ENCODE measurements around the gene RTBDN.

DNA sequence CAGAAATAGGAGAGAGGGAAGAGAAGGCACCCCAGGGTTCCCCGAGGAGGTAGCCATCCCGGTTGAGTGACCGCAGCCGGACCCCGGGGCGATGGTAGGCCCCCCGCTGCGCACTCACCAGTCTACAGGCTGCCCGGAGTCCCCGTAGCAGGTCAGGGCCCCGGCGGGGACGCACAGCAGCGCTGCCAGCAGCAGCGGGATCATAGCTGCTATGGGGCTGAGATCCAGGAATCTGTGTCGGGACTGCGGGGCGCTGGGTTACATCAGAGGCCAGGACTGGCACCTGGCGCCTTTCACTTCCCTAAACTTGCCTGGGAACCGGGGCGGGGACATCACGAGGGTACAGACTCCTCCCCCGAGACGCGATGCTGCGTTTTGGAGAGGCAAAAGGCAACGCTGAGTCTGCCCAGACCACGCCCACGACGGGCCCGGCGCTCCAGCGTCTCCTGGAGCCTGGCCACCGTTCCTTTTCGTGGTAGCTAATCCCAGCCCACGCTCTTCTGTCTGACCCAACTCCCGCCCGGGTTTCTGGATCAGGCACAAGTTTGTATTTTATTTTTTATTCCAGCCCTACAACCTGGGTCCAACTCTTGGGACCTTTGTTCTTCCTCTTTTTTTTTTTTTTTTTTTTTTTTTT, 46.9 kb upstream of the RTBDN start, which contains the start of gene DNASE2:
- TF ChIP-seq POLR2A (IDR thresholded peaks at IDR 0.05): peak; percentile 88
- TF ChIP-seq, protein P1, sequence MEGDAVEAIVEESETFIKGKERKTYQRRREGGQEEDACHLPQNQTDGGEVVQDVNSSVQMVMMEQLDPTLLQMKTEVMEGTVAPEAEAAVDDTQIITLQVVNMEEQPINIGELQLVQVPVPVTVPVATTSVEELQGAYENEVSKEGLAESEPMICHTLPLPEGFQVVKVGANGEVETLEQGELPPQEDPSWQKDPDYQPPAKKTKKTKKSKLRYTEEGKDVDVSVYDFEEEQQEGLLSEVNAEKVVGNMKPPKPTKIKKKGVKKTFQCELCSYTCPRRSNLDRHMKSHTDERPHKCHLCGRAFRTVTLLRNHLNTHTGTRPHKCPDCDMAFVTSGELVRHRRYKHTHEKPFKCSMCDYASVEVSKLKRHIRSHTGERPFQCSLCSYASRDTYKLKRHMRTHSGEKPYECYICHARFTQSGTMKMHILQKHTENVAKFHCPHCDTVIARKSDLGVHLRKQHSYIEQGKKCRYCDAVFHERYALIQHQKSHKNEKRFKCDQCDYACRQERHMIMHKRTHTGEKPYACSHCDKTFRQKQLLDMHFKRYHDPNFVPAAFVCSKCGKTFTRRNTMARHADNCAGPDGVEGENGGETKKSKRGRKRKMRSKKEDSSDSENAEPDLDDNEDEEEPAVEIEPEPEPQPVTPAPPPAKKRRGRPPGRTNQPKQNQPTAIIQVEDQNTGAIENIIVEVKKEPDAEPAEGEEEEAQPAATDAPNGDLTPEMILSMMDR (IDR thresholded peaks at IDR 0.05): no peak
- TF ChIP-seq POLR2AphosphoS5 (IDR thresholded peaks at IDR 0.05): peak; percentile 88 to 94 (median 93)
- no peak for TF ChIP-seq EP300 (IDR thresholded peaks at IDR 0.05; ENCODE audit: low read depth)

Data from transverse colon (tissue), 4 donors.